Ecto neural progenitor cell (in vitro differentiated cells): ENCODE data around the gene TMEM178B.

ENCODE experiments used
- DNase-seq: peaks from one replicate; pipeline ENCODE4 v3.0.0-alpha.2; 2018; ENCODE audit warnings: low spot score

The TMEM178B gene

GRCh38 chr7:141431711-141432110 is 357.8 kb downstream of the TMEM178B start:
- DNase-seq, result no peak

GRCh38 chr7:141433698-141434097 is 359.8 kb downstream of the TMEM178B start:
- no peak for DNase-seq

GRCh38 chr7:141436139-141436538 is 362.3 kb downstream of the TMEM178B start:
- no peak for DNase-seq

GRCh38 chr7:141436575-141437075 is 362.8 kb downstream of the TMEM178B start:
- DNase-seq, result no peak

- DNase-seq, result no peak
Observed at GRCh38 chr7:141439164-141439563, 365.3 kb downstream of the TMEM178B start.

GRCh38 chr7:141439776-141440175 is 365.9 kb downstream of the TMEM178B start:
- no peak for DNase-seq

GRCh38 chr7:141441837-141442627 is 368.2 kb downstream of the TMEM178B start:
- DNase-seq, result no peak

GRCh38 chr7:141442781-141443180 is 368.9 kb downstream of the TMEM178B start:
- DNase-seq, result no peak

- no peak for DNase-seq
Observed at GRCh38 chr7:141444961-141445360, 371.1 kb downstream of the TMEM178B start.

GRCh38 chr7:141451232-141451631 is 377.4 kb downstream of the TMEM178B start:
- DNase-seq, result no peak

- DNase-seq, result no peak
Observed at GRCh38 chr7:141452911-141453310, 379.0 kb downstream of the TMEM178B start.

- DNase-seq, result no peak
Observed at GRCh38 chr7:141454338-141454737, 380.5 kb downstream of the TMEM178B start.

GRCh38 chr7:141455723-141456122 is 381.9 kb downstream of the TMEM178B start:
- no peak for DNase-seq

- DNase-seq, result no peak
Observed at GRCh38 chr7:141456298-141456697, 382.4 kb downstream of the TMEM178B start.

- no peak for DNase-seq
Observed at GRCh38 chr7:141456711-141457110, 382.8 kb downstream of the TMEM178B start.

- no peak for DNase-seq
Observed at GRCh38 chr7:141460781-141461715, 387.2 kb downstream of the TMEM178B start.

GRCh38 chr7:141461924-141462323 is 388.1 kb downstream of the TMEM178B start:
- DNase-seq, result no peak

GRCh38 chr7:141462958-141463357 is 389.1 kb downstream of the TMEM178B start:
- DNase-seq, result no peak

GRCh38 chr7:141463986-141464385 is 390.1 kb downstream of the TMEM178B start:
- no peak for DNase-seq

- no peak for DNase-seq
Observed at GRCh38 chr7:141464551-141464950, 390.7 kb downstream of the TMEM178B start.

- DNase-seq, result no peak
Observed at GRCh38 chr7:141466151-141466904, 392.5 kb downstream of the TMEM178B start.

GRCh38 chr7:141468341-141468740 is 394.5 kb downstream of the TMEM178B start:
- no peak for DNase-seq
